T-helper 1 cell (primary cell): ENCODE data around the gene DYNC1H1.
"Not testable (repeated sequence)": the region's sequence is repeated elsewhere in the genome, so short reads cannot be mapped to it uniquely, and the experiment has no call there.

Experiments used
- DNase-seq, 5 donors: peaks; one replicate each; pipeline ENCODE4 v3.0.0-alpha.2; 2012 to 2020

DYNC1H1 gene

DNA sequence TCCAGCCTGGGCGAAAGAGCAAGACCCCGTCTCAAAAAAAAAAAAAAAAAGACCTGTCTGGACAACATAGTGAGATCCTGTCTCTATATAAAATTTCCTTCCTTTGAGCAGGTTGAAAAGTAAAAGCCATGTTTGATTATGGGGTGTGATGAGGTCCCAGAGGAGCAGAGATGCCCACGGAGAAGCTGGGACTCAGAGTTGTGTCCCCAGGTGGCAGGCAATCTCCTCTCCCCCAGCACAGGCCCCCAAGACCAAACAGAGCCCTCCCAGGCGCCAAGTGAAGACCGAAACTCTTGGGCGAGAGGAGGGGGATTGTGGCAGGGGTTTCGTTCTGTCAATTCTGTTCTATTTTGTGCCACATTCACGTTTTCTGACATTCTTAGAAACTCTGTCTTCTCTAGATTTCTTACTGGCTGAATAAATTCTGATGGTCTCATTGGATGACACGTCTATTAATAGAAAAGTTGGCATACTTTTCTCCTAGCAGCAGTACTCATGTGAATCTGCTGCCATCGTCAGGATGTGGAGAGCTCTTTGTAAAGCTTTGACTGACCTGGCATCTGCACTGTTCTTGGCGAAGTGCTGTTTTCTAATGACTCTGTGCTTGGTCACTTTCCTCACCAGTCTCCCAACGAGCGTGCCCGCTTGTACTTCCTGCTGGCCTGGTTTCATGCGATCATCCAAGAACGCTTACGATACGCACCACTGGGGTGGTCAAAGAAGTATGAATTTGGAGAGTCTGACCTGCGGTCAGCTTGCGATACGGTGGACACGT, 79.1 kb downstream of the DYNC1H1 start:
- DNase-seq: no peak

DNA sequence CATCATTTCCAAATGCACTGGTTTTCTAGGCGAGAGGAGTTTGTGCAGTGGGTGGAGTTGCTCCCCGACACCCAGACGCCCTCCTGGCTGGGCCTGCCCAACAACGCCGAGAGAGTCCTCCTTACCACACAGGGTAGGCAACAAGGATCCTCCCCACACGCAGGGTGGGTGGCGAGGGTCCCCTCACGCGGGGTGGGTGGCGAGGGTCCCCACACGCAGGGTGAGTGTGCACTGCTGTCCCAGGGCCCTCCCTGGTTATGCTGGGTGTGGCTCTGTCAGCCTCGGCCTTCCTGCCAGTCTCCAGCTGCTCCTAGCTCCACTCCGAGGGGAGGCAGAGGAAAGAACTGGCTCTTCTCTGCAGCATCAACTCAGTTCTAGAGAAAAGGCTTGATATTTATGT, 80.2 kb downstream of the DYNC1H1 start:
- DNase-seq: no peak

- peak in 1 of 5 donors; percentile 15 for DNase-seq
These were observed 82.2 kb downstream of the DYNC1H1 start for GRCh38 chr14:102046337-102047278.

DNA sequence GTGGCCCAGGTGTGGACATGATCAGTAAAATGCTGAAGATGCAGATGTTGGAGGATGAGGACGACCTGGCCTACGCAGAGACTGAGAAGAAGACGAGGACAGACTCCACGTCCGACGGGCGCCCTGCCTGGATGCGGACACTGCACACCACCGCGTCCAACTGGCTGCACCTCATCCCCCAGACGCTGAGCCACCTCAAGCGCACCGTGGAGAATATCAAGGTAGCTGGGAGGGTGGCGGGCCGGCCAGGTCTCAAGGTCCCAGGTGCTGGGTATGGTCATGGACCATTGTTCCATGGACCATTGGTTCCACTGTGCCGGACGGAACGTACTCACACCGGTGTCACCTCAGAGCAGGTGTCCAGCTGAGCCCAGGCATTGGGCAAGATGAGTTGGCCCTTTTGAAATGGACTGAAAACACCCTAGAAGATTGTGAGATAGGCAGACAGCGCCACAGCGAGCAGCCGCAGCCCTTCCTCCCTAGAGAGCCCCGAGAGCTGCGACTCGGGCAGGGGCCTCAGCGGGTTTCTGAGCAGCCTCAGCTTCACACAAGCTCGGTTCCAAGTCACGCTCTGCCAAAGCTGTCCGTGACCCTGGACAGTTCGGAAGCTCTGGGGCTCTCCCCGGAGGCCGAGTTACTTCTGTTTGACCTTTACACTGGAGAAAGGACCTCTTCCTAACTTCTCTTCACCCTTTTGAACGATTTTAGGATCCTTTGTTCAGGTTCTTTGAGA, 83.6 kb downstream of the DYNC1H1 start:
- no peak for DNase-seq

DNA sequence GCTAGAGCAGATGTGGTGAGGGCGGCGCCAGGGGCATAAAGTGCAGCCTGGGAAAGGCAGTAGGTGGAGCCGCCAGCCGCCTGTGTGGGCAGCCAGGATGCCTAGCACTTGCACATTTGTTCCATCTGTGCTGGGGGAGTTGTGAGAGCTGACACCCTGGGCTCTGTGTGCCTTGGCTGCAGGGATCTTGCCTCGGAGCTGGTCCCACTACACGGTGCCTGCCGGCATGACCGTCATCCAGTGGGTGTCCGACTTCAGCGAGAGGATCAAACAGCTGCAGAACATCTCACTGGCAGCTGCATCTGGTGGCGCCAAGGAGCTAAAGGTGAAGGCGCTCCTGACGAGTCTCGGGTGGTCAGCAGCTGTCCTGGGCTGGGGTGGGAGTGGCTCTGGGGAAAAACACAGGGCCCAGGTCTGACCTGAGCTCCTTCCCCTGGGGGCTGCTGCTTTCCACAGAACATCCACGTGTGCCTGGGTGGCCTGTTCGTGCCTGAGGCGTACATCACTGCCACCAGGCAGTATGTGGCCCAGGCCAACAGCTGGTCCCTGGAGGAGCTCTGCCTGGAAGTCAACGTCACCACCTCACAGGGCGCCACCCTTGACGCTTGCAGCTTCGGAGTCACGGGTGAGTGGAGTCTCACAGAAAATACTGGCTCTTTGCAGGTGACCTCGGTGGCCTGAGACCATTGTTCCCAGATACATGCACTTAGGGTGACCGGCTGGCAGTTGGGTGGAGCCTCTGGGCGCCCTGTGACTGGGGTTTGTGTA, 85.1 kb downstream of the DYNC1H1 start:
- DNase-seq: no peak

- no peak for DNase-seq
These were observed 85.6 kb downstream of the DYNC1H1 start for GRCh38 chr14:102050026-102050405.

DNA sequence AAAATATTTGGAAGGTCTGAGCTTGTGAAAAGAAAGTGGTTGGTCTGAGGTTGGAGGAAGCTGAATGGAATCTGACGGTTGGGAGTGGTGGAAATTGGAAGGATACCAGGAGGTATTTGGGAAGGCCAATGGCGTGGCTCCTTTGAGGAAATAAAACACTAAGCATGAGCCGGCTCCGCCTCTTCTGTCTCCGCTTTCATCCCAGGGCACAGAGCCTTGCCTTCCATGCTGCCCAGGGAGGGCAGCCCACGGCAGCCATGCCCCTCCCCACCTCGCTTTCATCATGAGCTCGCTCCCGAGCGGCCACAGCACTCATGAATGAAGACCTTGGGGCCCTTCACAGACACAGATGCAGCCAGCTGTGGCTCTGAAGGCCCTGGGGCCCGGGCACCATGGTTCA, 86.3 kb downstream of the DYNC1H1 start:
- no peak for DNase-seq

GRCh38 chr14:102052522-102052921, 88.1 kb downstream of the DYNC1H1 start:
- no peak for DNase-seq

DNA sequence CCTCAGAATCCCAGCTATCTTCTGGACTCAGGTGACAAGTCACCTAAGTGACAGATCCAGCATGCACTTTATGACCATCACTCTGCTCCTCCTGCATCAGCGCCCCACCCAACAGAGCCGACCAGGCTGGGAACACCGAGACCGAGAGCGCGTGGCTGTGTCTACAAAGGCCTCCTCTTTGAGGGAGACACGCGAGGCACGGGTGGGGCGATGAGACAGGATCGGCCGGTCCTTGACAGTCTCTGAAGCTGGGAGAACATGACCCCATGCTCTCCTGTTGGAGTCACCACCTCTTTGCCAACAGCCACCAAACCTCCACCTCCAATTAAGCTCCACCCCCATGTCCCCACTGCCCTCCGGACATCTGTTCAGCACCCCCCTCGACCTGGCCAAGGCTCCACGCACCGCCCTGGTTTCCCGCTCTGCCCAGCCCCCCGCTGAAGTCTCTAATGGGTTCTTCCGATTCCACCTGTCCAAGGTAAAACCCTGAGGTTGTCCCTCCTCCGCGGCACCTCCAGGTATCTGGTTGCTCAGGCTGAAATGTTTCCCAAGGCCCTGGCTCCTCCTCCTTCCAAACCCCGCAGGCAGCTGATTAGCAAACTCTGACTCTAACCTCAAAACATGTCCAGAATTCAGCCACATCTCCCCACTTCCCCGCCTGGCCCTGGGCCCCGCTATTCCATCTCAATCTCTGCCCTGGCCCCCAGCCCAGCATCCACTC, 91.0 kb downstream of the DYNC1H1 start:
- DNase-seq: no peak

- no peak for DNase-seq
These were observed 92.5 kb downstream of the DYNC1H1 start for GRCh38 chr14:102056694-102057442.

DNA sequence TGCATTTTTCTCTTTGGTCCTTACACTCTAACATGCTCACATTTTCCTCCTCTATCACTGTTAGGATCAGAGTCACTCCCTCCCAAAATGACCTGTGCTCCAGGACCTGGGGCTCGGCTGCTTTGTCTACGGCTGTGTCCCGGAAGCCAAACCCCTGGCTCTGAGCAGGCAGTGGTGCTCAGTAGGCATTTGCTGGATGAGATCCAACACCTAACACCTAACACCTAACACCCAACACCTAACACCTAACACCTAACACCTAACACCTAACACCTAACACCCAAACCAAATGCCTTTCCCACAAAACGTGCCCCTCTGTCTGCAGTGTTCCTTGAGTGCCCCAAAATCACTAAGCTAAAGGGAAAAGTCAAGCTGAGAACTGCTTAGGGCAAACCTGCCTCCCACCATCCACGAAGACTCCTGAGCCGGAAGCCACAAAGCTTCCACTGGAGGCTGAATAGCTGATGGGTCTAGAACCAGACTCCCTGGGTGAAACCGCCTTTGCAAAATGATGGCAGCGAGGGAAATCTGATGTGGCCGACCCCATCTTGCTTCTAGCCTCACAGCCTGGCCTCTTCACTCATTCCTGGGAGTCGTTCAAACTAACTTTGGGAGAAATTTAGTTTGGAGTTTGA, 93.2 kb downstream of the DYNC1H1 start:
- DNase-seq: no peak

- DNase-seq: no peak
These were observed 93.8 kb downstream of the DYNC1H1 start for GRCh38 chr14:102058146-102058545.

DNA sequence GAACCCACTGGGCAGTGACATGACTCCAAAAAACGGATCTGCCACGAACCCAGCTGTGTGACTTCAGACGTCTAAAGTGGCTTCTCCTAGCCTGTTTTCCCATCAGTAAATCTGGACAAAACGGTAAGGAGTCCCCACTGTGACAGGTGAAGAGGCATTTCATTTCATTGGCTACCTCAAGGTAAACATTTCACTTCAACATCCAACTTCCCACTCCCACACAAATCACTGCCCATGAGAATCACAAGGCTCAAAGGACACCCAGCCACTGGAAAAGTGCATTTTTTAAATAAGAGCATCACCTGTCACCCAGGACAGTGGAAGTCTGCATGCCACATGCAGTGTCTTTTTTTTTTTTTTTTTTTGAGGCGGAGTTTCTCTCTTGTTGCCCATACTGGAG, 94.6 kb downstream of the DYNC1H1 start:
- no peak for DNase-seq

- DNase-seq: peak; percentile 46 to 69 (median 59)
These were observed 98.9 kb downstream of the DYNC1H1 start for GRCh38 chr14:102063109-102063807.

DNA sequence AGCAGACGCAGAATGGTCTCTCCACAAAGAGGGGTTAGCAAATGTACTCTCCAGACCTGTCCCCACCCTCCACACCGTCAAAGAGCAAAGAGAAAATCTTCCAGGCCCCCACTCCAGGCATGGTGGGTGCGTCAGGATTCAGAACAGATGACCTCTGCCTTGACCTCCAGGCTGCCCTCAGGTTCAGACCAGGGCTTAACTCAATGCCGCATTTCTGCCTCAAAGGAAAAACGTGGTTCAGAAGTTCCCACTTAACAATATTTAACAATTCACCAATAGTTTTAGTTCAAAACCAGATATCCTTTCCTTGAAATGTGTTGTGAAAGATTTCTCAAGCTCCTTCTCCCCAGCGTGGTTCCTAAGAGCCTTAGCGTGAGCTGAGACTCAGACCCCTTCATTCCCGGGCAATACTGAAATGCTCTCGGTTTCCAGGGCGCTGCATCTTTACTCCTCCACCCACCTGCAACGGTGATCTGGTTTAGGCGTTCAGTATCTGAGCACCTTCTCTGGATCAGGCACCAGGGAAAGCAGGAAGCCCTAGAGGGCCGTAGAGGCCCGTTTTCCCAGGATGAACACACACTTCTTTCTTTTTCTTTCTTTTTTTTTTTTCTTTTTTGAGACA, 99.5 kb downstream of the DYNC1H1 start:
- DNase-seq: no peak

DNA sequence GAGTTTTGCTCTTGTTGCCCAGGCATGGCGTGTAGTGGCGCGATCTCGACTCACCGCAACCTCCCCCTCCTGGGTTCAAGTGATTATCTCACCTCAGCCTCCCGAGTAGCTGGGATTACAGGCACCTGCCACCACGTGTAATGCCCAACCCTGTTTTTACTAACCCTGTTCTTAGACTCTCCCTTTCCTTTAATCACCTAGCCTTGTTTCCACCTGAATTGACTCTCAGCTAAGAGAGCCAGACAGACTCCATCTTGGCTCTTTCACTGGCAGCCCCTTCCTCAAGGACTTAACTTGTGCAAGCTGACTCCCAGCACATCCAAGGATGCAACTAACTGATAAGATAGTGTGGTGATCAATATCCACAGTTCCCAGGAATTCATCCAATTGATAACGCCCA, 100.2 kb downstream of the DYNC1H1 start:
- not testable (repeated sequence) for DNase-seq

- DNase-seq: no peak
These were observed 101.7 kb downstream of the DYNC1H1 start for GRCh38 chr14:102066041-102066451.

- DNase-seq: no peak
These were observed 107.1 kb downstream of the DYNC1H1 start for GRCh38 chr14:102071283-102071998.
